ENCODE data around the gene ZSCAN4.

DNA sequence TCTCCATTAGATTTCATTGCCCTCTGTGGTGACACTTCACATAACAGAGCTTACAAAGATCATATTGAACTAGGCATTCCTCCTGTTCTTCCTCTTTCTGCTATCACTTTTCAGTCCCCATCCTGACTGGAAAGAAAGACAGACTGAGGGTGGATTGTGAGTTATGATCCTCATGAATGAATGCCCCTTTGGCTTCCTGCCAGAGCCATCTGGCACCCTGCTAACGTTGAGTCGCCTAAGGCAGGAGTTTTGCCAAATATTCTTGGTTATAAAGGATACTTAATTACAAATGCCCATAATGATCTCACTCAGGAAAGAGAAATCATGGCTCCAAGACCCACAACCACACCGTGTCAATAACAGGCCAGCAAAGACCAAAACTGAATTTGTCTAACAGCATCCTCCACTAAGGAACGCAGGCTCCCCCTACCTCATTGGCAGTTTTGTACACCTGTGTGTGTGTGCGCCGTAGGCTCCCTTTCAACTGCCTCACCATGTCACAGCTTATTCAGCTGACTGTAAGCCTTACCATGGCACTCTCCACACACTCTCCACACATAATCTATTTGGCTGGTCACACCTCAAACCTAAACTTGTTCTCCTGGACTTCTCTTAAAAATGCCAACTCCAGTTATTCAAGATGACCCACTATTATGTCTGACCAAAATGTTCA, 20.3 kb upstream of the ZSCAN4 start:
- no peak for TF ChIP-seq POLR2A (IDR thresholded peaks at IDR 0.05)
- TF ChIP-seq, protein P1, sequence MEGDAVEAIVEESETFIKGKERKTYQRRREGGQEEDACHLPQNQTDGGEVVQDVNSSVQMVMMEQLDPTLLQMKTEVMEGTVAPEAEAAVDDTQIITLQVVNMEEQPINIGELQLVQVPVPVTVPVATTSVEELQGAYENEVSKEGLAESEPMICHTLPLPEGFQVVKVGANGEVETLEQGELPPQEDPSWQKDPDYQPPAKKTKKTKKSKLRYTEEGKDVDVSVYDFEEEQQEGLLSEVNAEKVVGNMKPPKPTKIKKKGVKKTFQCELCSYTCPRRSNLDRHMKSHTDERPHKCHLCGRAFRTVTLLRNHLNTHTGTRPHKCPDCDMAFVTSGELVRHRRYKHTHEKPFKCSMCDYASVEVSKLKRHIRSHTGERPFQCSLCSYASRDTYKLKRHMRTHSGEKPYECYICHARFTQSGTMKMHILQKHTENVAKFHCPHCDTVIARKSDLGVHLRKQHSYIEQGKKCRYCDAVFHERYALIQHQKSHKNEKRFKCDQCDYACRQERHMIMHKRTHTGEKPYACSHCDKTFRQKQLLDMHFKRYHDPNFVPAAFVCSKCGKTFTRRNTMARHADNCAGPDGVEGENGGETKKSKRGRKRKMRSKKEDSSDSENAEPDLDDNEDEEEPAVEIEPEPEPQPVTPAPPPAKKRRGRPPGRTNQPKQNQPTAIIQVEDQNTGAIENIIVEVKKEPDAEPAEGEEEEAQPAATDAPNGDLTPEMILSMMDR (IDR thresholded peaks at IDR 0.05): no peak
- TF ChIP-seq EP300 (IDR thresholded peaks at IDR 0.05): no peak
- no peak for TF ChIP-seq POLR2AphosphoS5 (IDR thresholded peaks at IDR 0.05)

All from upper lobe of left lung (tissue), 4 donors.